Dendritic cell treated with granulocyte-macrophage colony-stimulating factor and Interleukin-4, amounts not matched to agents 40 ng/mL and 50 ng/mL, for 4 days (primary cell): ENCODE results near the gene CCDC40.

Source experiments
- H3K27ac Mint-ChIP-seq: one replicate; pipeline ENCODE4 v1.8.0; 2022; ENCODE audit warnings: mild to moderate bottlenecking, mixed read lengths
- H3K27me3 Mint-ChIP-seq: one replicate; pipeline ENCODE4 v1.8.0; 2022; ENCODE audit warnings: mild to moderate bottlenecking, mixed read lengths
- H3K36me3 Mint-ChIP-seq: one replicate; pipeline ENCODE4 v1.8.0; 2022; ENCODE audit warnings: low read depth, mixed read lengths
- H3K4me1 Mint-ChIP-seq: one replicate; pipeline ENCODE4 v1.8.0; 2022; ENCODE audit warnings: low read depth, mixed read lengths
- H3K4me3 Mint-ChIP-seq: one replicate; pipeline ENCODE4 v1.8.0; 2022; ENCODE audit warnings: mild to moderate bottlenecking, moderate library complexity, mixed read lengths
- H3K9me3 Mint-ChIP-seq: one replicate; pipeline ENCODE4 v1.8.0; 2022; ENCODE audit warnings: mixed read lengths
- intact Hi-C: fragments of 100-400 bp; cut with micrococcal nuclease; formaldehyde crosslinking; loops from one replicate; pipeline ENCODE4 v1.15.0; 2022

CCDC40 gene

GRCh38 chr17:80006811-80007752, 29.4 kb upstream of the CCDC40 start:
- intact Hi-C loops: no loop called here
- H3K9me3 Mint-ChIP-seq: no peaks in the 10 kb centered on the region
- H3K27me3 Mint-ChIP-seq: peaks cover 4% of the 10 kb centered on the region
- no peak overlapping the region for H3K4me3 Mint-ChIP-seq
- peaks cover 5% of the 10 kb centered on the region for H3K4me1 Mint-ChIP-seq
- no peaks in the 10 kb centered on the region for H3K36me3 Mint-ChIP-seq
- no peak overlapping the region for H3K27ac Mint-ChIP-seq

- H3K9me3 Mint-ChIP-seq: no peaks in the 10 kb centered on the region
- intact Hi-C loops: no loop called here
- H3K27ac Mint-ChIP-seq: no peak overlapping the region
- peaks cover 5% of the 10 kb centered on the region for H3K4me1 Mint-ChIP-seq
- no peak overlapping the region for H3K4me3 Mint-ChIP-seq
- peaks cover 4% of the 10 kb centered on the region for H3K27me3 Mint-ChIP-seq
- H3K36me3 Mint-ChIP-seq: no peaks in the 10 kb centered on the region
Observed at GRCh38 chr17:80007939-80008338, 28.5 kb upstream of the CCDC40 start.

GRCh38 chr17:80008383-80008840, 28.0 kb upstream of the CCDC40 start:
- intact Hi-C loops: no loop called here
- Mint-ChIP-seq H3K36me3 (no peaks in the 10 kb centered on the region), H3K9me3 (no peaks in the 10 kb centered on the region), H3K27ac (no peak overlapping the region), H3K27me3 (peaks cover 4% of the 10 kb centered on the region), H3K4me3 (no peak overlapping the region), H3K4me1 (peaks cover 5% of the 10 kb centered on the region)

- H3K27ac Mint-ChIP-seq: no peak overlapping the region
- peaks cover 5% of the 10 kb centered on the region for H3K4me1 Mint-ChIP-seq
- H3K27me3 Mint-ChIP-seq: peaks cover 4% of the 10 kb centered on the region
- H3K9me3 Mint-ChIP-seq: no peaks in the 10 kb centered on the region
- H3K4me3 Mint-ChIP-seq: no peak overlapping the region
- intact Hi-C loops: no loop called here
- no peaks in the 10 kb centered on the region for H3K36me3 Mint-ChIP-seq
Observed at GRCh38 chr17:80008848-80009247, 27.6 kb upstream of the CCDC40 start.

GRCh38 chr17:80009391-80010282, 26.8 kb upstream of the CCDC40 start:
- Mint-ChIP-seq H3K4me3 (no peak overlapping the region), H3K27me3 (peaks cover 4% of the 10 kb centered on the region), H3K9me3 (no peaks in the 10 kb centered on the region), H3K36me3 (no peaks in the 10 kb centered on the region), H3K4me1 (peaks cover 5% of the 10 kb centered on the region), H3K27ac (no peak overlapping the region)
- intact Hi-C loops: no loop called here

- H3K36me3 Mint-ChIP-seq: no peaks in the 10 kb centered on the region
- H3K4me3 Mint-ChIP-seq: no peak overlapping the region
- peaks cover 5% of the 10 kb centered on the region for H3K4me1 Mint-ChIP-seq
- intact Hi-C loops: no loop called here
- H3K27me3 Mint-ChIP-seq: peaks cover 4% of the 10 kb centered on the region
- no peak overlapping the region for H3K27ac Mint-ChIP-seq
- H3K9me3 Mint-ChIP-seq: no peaks in the 10 kb centered on the region
Observed at GRCh38 chr17:80010283-80010858, 26.1 kb upstream of the CCDC40 start.

DNA sequence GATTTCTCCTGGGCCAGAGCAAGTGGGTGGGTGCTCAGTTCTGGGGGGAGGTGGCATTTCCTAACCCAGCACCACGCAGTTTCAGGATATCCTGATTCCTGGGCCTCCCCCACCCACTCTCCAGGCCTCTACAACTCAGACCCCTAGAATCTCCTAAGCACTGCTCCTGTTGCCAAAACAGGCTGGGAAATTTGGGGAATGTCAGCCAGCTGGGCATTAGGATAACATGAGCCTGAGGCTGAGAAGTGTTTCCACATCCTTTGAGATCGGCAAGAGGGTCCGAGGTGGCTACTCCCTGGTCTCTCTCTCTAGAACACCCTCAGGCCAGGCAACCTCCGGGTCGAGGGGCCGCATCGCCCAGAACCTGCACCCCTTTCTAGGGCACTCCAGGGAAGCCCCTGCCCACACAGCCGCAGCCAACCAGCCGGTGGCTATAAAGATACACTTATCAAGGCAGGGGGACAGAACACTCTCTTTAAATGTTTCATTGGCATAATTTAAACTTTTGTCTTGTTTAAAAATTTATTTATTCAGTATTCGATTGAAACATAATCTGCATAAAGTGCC, 24.4 kb upstream of the CCDC40 start:
- no peak overlapping the region for H3K27ac Mint-ChIP-seq
- peaks cover 3% of the 10 kb centered on the region for H3K27me3 Mint-ChIP-seq

DNA sequence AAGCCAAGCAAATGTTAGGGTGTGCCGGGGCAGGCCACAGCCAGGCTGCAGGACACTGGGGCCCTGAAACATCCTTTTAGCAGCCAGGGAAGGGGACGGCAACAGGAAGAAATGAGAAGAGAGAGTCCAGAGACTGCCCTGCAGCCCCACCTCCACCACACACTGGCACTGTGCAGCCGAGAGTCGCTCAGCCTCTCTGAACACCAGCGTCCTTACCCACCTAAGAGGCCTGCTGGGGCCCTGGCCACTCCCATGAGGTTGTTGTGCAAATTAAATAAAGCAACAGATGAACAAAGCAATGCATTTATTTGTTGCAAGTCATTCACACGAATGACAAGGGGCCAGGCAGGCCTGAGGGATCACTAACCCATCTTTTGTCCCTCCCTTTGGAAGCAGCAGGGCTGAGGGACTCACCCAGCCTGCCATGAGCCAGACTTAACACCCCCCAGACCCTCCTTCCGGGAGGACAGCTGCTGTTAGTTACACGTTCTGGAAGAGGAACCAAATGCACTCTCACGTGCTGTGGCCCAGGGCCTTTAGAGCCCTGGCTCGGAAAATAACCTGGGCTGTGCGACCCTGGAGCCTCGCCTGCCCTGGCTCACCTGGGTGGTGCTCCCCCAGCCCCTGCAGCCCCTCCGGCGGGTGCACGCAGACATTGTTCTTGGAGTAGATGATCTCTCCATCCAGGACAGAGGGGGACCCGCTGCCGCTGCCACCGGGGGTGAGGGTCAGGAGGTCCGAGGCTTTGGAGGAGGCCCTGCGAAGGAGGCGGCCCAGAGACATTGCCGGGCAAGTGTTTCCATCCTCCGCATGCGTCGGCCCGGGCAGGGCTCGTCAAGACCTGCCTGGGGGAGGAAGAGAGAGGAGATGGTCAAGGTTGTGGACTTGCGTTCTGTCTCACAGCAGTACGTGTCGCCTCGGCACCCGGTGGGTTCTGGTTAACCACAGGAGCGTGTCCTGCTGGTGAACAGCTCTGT, 23.4 kb upstream of the CCDC40 start:
- no peaks in the 10 kb centered on the region for H3K36me3 Mint-ChIP-seq
- no peak overlapping the region for H3K27ac Mint-ChIP-seq
- H3K27me3 Mint-ChIP-seq: no peaks in the 10 kb centered on the region
- H3K4me3 Mint-ChIP-seq: no peak overlapping the region
- no peaks in the 10 kb centered on the region for H3K4me1 Mint-ChIP-seq
- no peaks in the 10 kb centered on the region for H3K9me3 Mint-ChIP-seq
- intact Hi-C loops: no loop called here

More for the DNA sequence above, 24.4 kb upstream of the CCDC40 start:
- H3K9me3 Mint-ChIP-seq: no peaks in the 10 kb centered on the region
- intact Hi-C loops: no loop called here
- no peaks in the 10 kb centered on the region for H3K4me1 Mint-ChIP-seq
- no peak overlapping the region for H3K4me3 Mint-ChIP-seq
- H3K36me3 Mint-ChIP-seq: no peaks in the 10 kb centered on the region

- Mint-ChIP-seq H3K36me3 (no peaks in the 10 kb centered on the region), H3K27ac (no peak overlapping the region), H3K4me1 (no peaks in the 10 kb centered on the region), H3K4me3 (no peak overlapping the region), H3K27me3 (no peaks in the 10 kb centered on the region), H3K9me3 (no peaks in the 10 kb centered on the region)
- intact Hi-C loops: no loop called here
Observed at GRCh38 chr17:80017226-80018010, 19.0 kb upstream of the CCDC40 start.

- no peaks in the 10 kb centered on the region for H3K36me3 Mint-ChIP-seq
- no peaks in the 10 kb centered on the region for H3K9me3 Mint-ChIP-seq
- no peaks in the 10 kb centered on the region for H3K4me1 Mint-ChIP-seq
- no peaks in the 10 kb centered on the region for H3K27me3 Mint-ChIP-seq
- no peak overlapping the region for H3K27ac Mint-ChIP-seq
- intact Hi-C loops: no loop called here
- no peak overlapping the region for H3K4me3 Mint-ChIP-seq
Observed at GRCh38 chr17:80018917-80019651, 17.4 kb upstream of the CCDC40 start.

DNA sequence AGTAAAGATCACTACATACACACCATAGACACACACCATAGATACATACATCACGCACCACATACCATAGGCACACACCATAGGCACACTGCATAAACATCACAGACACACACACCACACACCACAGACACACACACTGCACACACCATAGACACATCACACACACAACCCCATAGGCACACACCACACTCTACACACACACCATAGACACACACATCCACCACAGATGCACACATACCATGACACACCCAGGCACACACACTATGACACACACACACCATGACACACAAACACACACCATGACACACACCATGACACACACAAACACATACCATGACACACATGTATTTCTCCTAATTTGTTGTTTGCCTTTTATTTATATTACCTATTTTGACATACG, 14.8 kb upstream of the CCDC40 start:
- Mint-ChIP-seq H3K27ac (no peak overlapping the region), H3K27me3 (no peaks in the 10 kb centered on the region), H3K4me1 (no peaks in the 10 kb centered on the region), H3K36me3 (no peaks in the 10 kb centered on the region), H3K9me3 (no peaks in the 10 kb centered on the region), H3K4me3 (no peak overlapping the region)
- intact Hi-C loops: no loop called here
